SK-N-MC (cell line): Measurements from ENCODE around the gene ZSWIM3.

ENCODE experiments used
- DNase-seq: peaks from one replicate; pipeline ENCODE4 v3.0.0-alpha.2; 2011; ENCODE audit warnings: low read depth, low spot score
- H3K27ac ChIP-seq: fragments of 200-600 bp; sonication (generic); 2 replicates; pipeline ENCODE4 v1.5.1; 2016; ENCODE audit warnings: mixed run types
- H3K36me3 ChIP-seq: fragments of 200-600 bp; sonication (generic); 2 replicates; pipeline ENCODE4 v1.6.1; 2017; ENCODE audit warnings: antibody characterized with exemption, low read length, mixed read lengths; ENCODE audit not compliant: insufficient read depth
- H3K4me3 ChIP-seq: fragments of 200-600 bp; sonication (generic); 2 replicates; pipeline ENCODE4 v1.5.1; 2016
- H3K9ac ChIP-seq: fragments of 200-600 bp; sonication (generic); 2 replicates; pipeline ENCODE4 v1.8.0; 2017; ENCODE audit warnings: mixed run types, mixed read lengths; ENCODE audit not compliant: insufficient read length
- H3K9me3 ChIP-seq: fragments of 200-600 bp; sonication (generic); 2 replicates; pipeline ENCODE4 v1.6.1; 2017; ENCODE audit warnings: low read depth, mild to moderate bottlenecking, antibody characterized with exemption, low read length, moderate library complexity, mixed read lengths
- EZH2 ChIP-seq: fragments of 200-600 bp; sonication (generic); IDR thresholded peaks from one replicate; pipeline ENCODE4 v1.6.1; 2017; ENCODE audit warnings: antibody characterized with exemption
- FOXP2 ChIP-seq: optimal IDR thresholded peaks from 2 replicates; pipeline ENCODE3; 2011; ENCODE audit warnings: mild to moderate bottlenecking, moderate library complexity; ENCODE audit not compliant: insufficient read depth; ENCODE audit errors: extremely low read length, control extremely low read depth
- POLR2AphosphoS5 ChIP-seq: IDR thresholded peaks from 2 replicates; pipeline ENCODE4 v1.6.1; 2012; ENCODE audit warnings: mild to moderate bottlenecking, low read depth, low read length, borderline replicate concordance

ZSWIM3 gene

DNA sequence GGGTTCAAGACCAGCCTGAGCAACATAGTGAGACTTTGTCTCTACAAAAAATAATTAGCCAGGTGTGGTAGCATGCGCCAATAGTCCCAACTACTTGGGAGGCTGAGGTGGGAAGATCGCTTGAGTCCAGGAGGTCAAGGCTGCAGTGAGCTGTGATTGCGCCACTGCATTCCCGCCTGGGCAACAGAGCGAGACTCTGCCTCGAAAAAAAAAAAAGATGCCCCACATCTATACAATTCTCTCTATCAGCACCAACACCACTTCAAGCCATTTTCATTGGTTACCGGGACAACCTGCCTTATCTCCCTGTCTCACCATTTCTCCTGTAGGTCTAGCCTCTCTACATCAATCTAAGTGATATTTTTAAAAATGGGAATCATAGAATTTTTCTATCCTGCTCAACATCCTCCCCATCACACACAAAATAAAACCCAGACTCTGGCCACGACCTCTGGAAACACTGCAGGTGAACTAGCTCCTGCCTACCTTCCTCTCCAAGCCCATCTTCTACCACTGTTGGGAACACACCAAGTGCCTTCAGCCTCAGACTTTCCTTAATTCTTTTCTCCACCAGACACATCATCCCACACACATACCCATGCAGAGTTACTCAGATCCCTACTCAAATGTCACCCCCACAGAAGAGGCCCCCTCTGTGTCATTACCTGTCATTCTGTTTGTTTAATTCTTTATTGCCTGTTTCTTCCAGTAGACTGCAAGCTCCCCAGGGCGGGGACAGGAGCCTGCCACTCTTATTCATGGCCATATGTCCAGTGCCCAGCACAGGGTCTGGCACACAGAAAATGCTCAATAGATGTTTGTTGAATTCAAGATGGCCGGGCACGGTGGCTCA lies 64.1 kb downstream of the ZSWIM3 start:
- Histone ChIP-seq H3K36me3 (no peaks in the 10 kb centered on the region), H3K4me3 (no peak overlapping the region), H3K27ac (no peak overlapping the region), H3K9ac (no peak overlapping the region), H3K9me3 (no peaks in the 10 kb centered on the region)
- no peak for DNase-seq
- TF ChIP-seq POLR2AphosphoS5 (no peak), FOXP2 (no peak), EZH2 (no peak)

- peak overlapping the region; percentile 37; the same call in 1 of the 2 replicates for H3K4me3 ChIP-seq
- no peaks in the 10 kb centered on the region for H3K36me3 ChIP-seq
- TF ChIP-seq EZH2, result no peak
- TF ChIP-seq FOXP2, result no peak
- no peak for TF ChIP-seq POLR2AphosphoS5
- H3K9me3 ChIP-seq, result no peaks in the 10 kb centered on the region
- H3K27ac ChIP-seq, result peak overlapping the region; percentile 57; the same call in 1 of the 2 replicates
- peak overlapping the region; percentile 48 for H3K9ac ChIP-seq
- DNase-seq, result no peak
Measured at GRCh38 chr20:45924391-45925261, 67.2 kb downstream of the ZSWIM3 start.

DNA sequence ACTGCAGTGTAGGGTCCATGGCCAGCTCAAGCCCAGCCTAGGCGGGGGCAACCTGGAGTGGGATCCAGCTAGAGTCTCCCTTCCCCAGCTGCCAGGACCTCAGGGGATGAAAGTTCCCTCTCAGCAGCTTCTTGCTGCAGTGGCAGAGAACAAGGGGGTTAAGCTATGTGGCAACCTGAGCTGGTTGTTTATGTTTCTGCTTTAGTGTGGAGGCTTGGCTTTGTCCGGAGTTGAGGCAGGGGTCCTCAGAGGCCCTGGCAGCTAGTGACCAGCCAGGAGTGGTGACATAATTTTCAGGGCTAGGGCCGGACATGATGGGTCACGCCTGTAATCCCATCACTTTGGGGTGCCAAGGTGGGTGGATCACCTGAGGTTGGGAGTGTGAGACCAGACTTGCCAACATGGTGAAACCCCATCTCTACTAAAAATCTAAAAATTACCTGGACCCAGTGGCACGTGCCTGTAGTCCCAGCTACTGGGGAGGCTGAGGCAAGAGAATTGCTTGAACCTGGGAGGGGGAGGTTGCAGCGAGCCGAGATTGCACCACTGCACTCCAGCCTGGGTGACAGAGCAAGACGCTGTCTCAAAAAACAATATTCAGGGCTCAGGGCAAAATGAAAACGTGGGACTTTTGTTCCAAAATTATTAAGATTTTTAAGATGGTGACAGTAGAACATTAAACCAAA lies 68.5 kb downstream of the ZSWIM3 start:
- no peak overlapping the region for H3K27ac ChIP-seq

GRCh38 chr20:45926731-45927070 lies 69.3 kb downstream of the ZSWIM3 start:
- TF ChIP-seq POLR2AphosphoS5 (no peak), EZH2 (no peak), FOXP2 (no peak)
- DNase-seq, result no peak
- Histone ChIP-seq H3K36me3 (no peaks in the 10 kb centered on the region), H3K9ac (no peak overlapping the region), H3K27ac (no peak overlapping the region), H3K9me3 (no peaks in the 10 kb centered on the region), H3K4me3 (no peak overlapping the region)

More for the DNA sequence above, 68.5 kb downstream of the ZSWIM3 start:
- no peak overlapping the region for H3K9ac ChIP-seq
- TF ChIP-seq POLR2AphosphoS5 (no peak), FOXP2 (no peak), EZH2 (no peak)
- DNase-seq, result no peak
- H3K36me3 ChIP-seq, result no peaks in the 10 kb centered on the region
- no peaks in the 10 kb centered on the region for H3K9me3 ChIP-seq
- H3K4me3 ChIP-seq, result no peak overlapping the region

DNA sequence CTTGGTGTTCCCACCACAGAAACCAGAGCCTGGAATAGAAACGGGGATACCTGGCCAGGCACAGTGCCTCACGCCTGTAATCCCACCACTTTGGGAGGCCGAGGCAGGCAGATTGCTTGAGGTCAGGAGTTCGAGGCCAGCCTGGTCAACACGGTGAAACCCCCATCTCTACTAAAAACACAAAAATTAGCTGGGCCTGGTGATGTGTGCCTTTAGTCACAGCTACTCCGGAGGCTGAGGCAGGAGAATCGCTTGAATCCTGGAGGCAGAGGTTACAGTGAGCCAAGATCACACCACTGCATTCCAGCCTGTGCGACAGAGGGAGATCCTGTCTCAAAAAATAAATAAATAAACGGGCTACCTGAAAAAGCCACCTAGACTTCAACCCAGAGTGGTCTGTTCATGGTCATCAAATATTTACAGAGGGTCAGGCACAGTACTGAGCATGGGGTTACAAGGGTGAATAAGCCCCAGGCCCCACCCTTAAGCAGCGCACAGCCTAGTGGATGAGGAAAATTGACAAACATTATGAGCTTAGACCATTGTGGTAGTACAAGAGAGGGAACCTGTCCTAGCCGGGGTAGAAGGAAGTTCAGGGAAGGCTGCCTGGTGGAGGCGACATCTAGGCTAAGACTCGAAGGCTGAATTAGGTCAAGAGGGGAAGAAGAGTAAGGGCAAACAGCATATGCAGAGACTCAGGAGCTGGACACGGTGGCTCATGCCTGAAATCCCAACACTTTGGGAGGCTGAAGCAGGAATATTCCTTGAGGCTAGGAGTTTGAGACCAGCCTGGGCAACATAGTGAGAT lies 69.9 kb downstream of the ZSWIM3 start:
- no peak for DNase-seq
- no peaks in the 10 kb centered on the region for H3K9me3 ChIP-seq
- H3K27ac ChIP-seq, result no peak overlapping the region
- no peak overlapping the region for H3K9ac ChIP-seq
- H3K36me3 ChIP-seq, result no peaks in the 10 kb centered on the region
- TF ChIP-seq EZH2, result no peak
- no peak for TF ChIP-seq FOXP2
- TF ChIP-seq POLR2AphosphoS5, result no peak
- H3K4me3 ChIP-seq, result no peak overlapping the region
